HTERT RPE-1 (cell line): ENCODE data around the gene SNAI1.

Experiments used
- in situ Hi-C: fragments of 300-500 bp; cut with MboI; formaldehyde crosslinking; loops from 4 replicates; pipeline ENCODE4 v1.14.3; 2020; ENCODE audit warnings: low sequenced_read_pairs

The SNAI1 gene

DNA sequence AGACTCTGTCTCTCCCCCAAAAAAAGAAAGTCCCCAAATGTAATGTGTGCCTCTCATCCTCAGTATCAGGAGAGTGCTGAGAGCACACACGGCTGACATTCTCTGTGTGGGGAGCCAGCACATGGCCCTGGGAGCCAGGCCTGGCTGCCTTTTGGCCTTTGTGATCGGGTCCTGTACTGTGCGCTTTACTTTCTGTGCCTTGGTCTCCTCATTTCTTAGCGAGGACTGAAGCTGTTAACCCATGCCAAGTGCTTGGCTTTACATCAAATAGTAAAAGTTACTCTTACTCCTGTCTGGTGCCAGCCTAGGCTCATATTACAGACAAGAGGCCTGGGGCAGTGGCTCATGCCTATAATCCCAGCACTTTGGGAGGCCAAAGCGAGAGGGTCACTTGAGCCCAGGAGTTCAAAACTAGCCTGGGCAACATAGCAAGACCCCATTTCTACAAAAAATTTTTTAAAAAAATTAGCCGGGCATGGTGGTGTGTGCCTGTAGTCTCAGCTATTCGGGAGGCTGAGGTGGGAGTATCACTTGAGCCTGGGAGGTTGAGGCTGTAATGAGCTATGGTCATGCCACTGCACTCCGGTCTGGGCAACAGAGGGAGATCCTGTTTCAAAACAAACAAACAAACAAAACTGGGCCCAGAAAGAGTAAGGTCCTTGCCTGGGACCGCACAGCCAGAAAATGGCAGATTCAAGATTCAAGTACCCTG is 50.3 kb downstream of the SNAI1 start:
- in situ Hi-C loops, result no loop called here

DNA sequence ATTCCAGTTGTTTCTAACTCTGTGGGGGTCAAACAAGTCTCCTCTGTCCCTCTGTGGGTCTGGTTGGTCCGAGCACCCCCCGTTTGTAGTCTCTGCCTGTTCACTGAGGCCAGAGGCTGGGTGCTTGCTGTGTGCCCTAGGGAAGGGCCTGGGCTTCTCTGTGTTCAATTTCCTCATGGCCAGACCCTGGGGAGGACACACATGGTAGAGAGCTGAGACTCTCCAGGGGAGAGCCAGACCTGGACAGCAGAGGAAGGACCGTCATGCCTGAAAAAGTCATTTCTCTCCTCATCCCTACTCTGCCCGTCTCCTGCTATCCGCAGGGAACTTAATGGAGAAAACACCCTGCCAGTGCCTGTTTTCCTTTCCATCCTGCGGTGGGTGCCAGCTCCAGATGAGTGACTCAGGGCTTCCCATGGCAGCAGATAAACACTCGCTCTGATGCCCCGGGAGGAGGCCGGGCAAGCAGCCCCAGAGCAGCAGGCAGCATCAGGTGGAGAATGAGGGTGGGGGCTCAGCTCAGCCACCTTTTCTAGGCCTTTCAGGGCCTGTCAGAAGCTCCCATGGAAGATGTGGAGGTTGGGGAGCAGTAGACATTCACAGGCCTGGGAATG is 51.9 kb downstream of the SNAI1 start:
- in situ Hi-C loops, result no loop called here

DNA sequence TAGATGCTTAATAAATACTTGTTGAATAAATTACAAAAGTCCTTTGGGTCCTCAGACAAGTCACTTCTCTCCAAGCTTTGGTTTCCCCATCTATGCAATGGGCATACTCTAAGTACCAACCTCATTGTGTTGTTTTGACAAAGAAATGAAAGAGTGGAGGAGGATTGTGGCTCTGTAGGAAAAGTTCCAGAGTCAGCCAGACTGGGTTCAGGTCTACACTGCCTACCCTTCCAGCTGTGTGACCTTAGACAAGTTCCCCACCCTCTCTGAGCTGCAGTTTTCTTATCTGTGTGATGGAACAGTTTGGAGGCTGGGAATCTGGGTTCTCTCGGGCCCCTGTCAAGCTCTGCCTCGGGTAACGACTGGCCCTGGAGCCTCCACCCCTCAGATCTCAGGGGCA is 53.9 kb downstream of the SNAI1 start:
- in situ Hi-C loops, result no loop called here

DNA sequence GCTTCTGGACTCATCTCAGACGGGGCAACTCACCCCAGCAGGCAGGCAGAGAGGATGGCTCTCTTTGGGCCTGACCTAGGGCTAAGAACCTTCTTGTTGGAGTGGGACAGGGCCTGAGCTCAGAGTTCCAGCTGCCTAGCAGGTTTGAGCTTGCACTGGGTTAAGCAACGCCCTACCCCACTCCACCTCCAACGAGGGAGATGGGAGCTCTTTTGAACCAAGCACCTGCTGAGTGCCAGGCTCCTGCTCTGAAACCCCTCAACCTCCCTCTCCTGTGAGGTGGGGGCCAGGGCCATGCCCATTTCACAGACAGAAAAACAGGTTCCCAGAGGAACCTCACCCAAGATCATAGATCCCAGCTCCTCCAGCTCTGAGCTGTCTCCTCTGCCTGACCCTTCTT is 54.3 kb downstream of the SNAI1 start:
- in situ Hi-C loops, result no loop called here

DNA sequence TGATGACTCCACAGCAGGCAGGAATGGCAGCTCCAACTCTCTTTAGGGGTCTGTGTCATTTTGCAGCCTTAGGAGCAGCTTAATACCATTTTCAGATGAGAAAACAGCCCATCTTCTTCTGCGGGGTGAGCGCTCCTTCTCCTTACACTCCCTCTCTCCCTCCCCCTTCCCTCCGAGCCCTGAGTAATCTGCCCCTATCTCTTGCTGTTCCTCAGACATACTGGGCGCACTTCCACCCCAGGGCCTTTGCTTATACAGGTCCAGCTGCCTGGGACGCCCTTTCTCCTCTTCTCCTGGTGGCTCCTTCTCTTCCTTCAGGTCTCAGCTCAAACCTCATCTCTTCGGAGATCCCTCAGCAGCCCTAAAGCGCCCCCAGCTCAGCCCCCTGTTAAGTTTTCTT is 54.8 kb downstream of the SNAI1 start:
- in situ Hi-C loops, result no loop called here

DNA sequence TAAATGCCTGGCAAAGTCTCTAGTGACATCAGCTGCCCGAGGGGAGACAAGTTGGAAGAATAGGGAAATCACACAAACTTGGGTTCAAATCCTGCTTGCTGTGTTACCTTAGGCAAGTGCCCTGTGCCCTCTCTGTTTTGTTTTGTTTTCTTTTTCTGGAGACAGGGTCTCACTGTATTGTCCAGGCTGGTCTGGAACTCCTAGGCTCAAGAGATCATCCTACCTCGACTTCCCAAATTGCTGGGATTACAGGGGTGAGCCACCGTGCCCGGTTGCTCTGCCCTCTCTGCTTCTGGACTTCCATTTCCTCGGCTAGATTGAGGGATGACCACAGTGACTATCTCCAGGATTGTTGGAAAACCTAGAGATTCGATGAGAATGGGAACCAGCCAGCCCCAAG is 55.4 kb downstream of the SNAI1 start:
- in situ Hi-C loops, result no loop called here
